A549 (cell line): ENCODE data around the gene MFSD8.

Experiments
- BHLHE40 ChIP-seq: IDR thresholded peaks from 2 replicates; pipeline ENCODE4 v1.6.1; 2012; ENCODE audit warnings: low read depth, low read length, inconsistent platforms
- CBX8 ChIP-seq: fragments of 200-600 bp; sonication (generic); IDR thresholded peaks from 2 replicates; pipeline ENCODE4 v1.6.1; 2016
- CHD4 ChIP-seq: fragments of 200-600 bp; sonication (generic); IDR thresholded peaks from 2 replicates; pipeline ENCODE4 v1.6.1; 2016; ENCODE audit warnings: antibody characterized with exemption, mild to moderate bottlenecking, borderline replicate concordance
- HOXA7 ChIP-seq: fragments of 250-450 bp; sonication (Bioruptor Pico); IDR thresholded peaks from 2 replicates; pipeline ENCODE4 v1.5.0; 2020; ENCODE audit warnings: mild to moderate bottlenecking, moderate library complexity
- MAFK ChIP-seq: fragments of 450-650 bp; IDR thresholded peaks from 2 replicates; pipeline ENCODE4 v1.6.1; 2014; ENCODE audit not compliant: partially characterized antibody
- NFE2L2 ChIP-seq: fragments of 150-350 bp; conservative IDR thresholded peaks from 2 replicates; pipeline ENCODE4 v1.6.1; 2014; ENCODE audit warnings: low read length
- POLR2A ChIP-seq: IDR thresholded peaks from 2 replicates; pipeline ENCODE4 v1.6.1; 2012; ENCODE audit warnings: mild to moderate bottlenecking, low read length
- RARB ChIP-seq: fragments of 250-450 bp; sonication (Bioruptor Pico); IDR thresholded peaks from 2 replicates; pipeline ENCODE4 v1.8.0; 2021; ENCODE audit warnings: mild to moderate bottlenecking, moderate library complexity
- RCOR1 ChIP-seq: fragments of 150-350 bp; IDR thresholded peaks from 2 replicates; pipeline ENCODE4 v1.6.1; 2014; ENCODE audit warnings: antibody characterized with exemption, low read length, low read depth
- SMC3 ChIP-seq: fragments of >200 bp; sonication (Bioruptor Twin); formaldehyde crosslinking; IDR thresholded peaks from 3 replicates; pipeline ENCODE4 v1.6.1; 2018; ENCODE audit warnings: inconsistent platforms
- TF ChIP-seq, protein P1 (sequence below): fragments of >200 bp; sonication (Bioruptor Twin); formaldehyde crosslinking; IDR thresholded peaks from 3 replicates; pipeline ENCODE4 v1.5.1; 2016
- TF ChIP-seq, protein P2 (sequence below): fragments of 200-600 bp; sonication (generic); IDR thresholded peaks from 2 replicates; pipeline ENCODE4 v1.6.1; 2016; ENCODE audit warnings: antibody characterized with exemption, mild to moderate bottlenecking, moderate library complexity
- TF ChIP-seq, protein P3 (sequence below): IDR thresholded peaks from 2 replicates; pipeline ENCODE4 v1.6.1; 2012

DNA sequence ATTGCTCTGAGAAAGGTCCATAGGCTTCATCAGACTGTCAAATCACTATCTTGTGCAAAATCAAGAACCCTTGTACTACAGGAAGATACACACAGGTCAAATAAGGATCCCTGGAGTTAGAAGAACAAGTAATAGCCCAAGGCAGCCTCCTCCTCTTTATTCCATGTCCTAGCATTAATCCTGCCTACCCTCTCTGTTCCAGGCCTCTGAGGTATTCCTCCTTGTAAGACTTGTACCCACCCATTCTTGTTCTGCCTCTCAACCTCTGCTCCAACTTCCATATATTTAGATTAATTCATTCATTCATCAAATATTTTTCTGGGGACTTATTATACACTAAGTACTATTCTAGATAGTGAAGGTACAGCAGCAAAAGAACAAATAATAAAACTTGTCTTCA lies 94.7 kb downstream of the MFSD8 start:
- TF ChIP-seq BHLHE40 = no peak
- TF ChIP-seq RCOR1 = no peak
- no peak for TF ChIP-seq POLR2A
- no peak for TF ChIP-seq MAFK
- TF ChIP-seq, protein P1, sequence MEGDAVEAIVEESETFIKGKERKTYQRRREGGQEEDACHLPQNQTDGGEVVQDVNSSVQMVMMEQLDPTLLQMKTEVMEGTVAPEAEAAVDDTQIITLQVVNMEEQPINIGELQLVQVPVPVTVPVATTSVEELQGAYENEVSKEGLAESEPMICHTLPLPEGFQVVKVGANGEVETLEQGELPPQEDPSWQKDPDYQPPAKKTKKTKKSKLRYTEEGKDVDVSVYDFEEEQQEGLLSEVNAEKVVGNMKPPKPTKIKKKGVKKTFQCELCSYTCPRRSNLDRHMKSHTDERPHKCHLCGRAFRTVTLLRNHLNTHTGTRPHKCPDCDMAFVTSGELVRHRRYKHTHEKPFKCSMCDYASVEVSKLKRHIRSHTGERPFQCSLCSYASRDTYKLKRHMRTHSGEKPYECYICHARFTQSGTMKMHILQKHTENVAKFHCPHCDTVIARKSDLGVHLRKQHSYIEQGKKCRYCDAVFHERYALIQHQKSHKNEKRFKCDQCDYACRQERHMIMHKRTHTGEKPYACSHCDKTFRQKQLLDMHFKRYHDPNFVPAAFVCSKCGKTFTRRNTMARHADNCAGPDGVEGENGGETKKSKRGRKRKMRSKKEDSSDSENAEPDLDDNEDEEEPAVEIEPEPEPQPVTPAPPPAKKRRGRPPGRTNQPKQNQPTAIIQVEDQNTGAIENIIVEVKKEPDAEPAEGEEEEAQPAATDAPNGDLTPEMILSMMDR = no peak
- TF ChIP-seq RARB (CRISPR knock-in tag) = no peak
- TF ChIP-seq, protein P2, sequence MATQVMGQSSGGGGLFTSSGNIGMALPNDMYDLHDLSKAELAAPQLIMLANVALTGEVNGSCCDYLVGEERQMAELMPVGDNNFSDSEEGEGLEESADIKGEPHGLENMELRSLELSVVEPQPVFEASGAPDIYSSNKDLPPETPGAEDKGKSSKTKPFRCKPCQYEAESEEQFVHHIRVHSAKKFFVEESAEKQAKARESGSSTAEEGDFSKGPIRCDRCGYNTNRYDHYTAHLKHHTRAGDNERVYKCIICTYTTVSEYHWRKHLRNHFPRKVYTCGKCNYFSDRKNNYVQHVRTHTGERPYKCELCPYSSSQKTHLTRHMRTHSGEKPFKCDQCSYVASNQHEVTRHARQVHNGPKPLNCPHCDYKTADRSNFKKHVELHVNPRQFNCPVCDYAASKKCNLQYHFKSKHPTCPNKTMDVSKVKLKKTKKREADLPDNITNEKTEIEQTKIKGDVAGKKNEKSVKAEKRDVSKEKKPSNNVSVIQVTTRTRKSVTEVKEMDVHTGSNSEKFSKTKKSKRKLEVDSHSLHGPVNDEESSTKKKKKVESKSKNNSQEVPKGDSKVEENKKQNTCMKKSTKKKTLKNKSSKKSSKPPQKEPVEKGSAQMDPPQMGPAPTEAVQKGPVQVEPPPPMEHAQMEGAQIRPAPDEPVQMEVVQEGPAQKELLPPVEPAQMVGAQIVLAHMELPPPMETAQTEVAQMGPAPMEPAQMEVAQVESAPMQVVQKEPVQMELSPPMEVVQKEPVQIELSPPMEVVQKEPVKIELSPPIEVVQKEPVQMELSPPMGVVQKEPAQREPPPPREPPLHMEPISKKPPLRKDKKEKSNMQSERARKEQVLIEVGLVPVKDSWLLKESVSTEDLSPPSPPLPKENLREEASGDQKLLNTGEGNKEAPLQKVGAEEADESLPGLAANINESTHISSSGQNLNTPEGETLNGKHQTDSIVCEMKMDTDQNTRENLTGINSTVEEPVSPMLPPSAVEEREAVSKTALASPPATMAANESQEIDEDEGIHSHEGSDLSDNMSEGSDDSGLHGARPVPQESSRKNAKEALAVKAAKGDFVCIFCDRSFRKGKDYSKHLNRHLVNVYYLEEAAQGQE = no peak
- TF ChIP-seq CBX8 = no peak
- no peak for TF ChIP-seq SMC3
- TF ChIP-seq NFE2L2 = no peak
- no peak for TF ChIP-seq CHD4
- TF ChIP-seq HOXA7 (CRISPR knock-in tag) = no peak
- TF ChIP-seq, protein P3, sequence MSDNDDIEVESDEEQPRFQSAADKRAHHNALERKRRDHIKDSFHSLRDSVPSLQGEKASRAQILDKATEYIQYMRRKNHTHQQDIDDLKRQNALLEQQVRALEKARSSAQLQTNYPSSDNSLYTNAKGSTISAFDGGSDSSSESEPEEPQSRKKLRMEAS = no peak
